HG02763 (cell line): ENCODE data around the gene TRPV4.

ENCODE experiments used
- ATAC-seq: cut with Tn5 transposase; IDR thresholded peaks from one replicate; pipeline ENCODE4 v1.9.1; 2021; ENCODE audit warnings: mild to moderate bottlenecking, moderate library complexity; ENCODE audit not compliant: unreplicated experiment

TRPV4 gene

DNA sequence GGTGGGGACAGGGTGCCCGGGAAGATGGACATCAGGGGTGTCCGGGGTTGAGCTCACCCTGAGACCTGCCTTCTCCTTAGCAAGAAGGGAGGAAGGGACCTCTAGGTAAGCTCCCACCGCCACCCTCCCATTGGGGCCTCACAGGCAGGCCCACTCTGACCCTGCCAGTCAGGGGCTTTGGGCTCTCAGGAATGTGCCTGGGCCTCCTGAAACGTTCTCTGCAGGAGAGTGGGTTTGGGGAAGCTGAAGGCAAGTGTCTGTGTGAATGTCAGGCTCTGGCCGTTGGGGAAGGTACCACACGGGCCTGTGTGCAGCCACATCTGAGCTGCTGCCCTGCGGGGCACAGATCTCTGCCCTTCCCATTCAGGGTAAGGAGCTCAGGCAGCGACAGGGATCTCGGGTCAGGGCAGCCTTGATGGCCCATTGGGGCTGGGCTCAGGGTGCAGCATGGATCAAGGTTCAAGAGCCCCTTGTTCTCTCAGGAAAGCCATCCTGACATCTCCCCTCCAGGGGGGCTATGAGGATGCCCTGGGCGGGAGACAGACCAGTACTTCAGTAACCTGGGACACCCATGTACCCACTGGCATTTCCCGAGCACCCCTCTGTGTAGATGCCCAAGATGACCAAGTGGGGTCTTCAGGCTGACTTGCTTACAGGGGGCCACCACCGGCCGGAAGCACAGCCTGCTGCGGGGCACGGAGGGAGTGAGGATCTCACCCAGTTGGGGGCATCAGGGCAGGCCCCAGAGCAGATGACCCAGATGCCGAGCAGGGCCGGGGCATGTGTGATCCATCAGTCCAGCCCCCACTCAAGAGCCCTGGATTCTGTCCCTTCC is 89.9 kb downstream of the TRPV4 start:
- ATAC-seq = no peak

DNA sequence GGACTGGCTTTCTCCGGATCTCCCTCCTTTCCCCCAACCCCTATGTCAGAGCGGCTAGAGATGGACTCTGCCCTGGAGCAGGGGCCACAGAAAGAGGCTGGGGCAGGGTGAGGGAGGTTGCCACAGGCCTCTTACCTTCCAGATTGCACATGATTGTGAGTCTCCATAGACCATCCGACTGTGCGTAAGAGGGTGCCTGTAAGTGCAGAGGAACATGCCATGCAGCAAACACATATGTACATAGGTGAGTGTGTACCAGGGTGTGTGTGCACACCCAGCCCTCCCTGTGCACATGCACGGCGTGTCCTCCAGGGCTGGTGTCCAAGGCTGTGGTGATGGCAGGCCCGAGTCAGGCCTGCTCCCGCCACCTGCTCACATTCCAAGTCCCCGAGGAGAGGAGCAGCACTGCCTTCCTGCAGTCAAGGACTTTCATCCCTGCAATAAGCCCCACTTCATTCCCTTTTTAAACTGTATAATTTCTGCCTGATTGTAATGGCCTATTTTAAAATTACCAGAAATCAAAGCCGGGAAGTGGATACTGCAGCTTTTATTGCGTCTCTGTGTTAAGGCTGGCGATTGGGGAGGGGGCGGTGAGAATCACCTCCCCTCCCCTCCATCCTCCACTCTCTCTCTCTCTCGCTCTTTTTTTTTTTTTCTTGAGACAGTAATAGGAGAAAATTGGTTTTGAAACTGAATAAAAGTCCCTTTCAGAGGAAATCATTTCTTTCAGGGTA is 91.1 kb downstream of the TRPV4 start:
- no peak for ATAC-seq

DNA sequence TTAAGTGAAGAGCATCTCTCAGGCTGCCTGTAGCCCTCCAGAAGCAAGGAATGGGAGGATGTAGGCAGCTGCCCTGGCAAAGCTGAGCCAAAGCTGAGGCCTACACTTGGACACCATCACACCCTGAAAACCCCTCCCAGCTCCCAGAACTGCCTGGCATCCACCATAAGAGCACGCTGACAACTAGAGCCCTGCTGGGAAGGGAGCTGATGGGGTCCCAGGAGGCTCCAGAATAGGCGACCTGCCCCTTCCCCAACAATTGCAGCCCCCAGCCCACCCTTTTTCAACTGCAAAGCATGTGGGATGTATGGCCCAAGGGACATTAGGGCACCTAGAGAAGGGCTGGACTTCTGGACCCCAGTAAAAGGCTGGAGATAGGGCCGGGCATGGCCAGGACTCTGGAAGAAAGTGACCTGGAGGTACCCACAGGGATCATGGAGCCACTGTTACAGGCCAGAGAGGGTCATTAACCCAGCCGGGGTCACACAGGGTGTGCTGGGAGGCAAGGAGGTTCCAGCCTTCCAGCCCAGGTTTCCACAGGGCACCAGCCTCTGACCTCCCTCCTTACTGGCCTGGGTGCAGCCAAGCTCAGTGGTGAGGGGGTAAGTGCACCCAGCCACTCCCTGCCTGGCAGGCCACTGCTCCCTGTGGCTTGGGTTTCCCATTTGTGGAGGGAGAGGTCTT is 91.8 kb downstream of the TRPV4 start:
- ATAC-seq = no peak

DNA sequence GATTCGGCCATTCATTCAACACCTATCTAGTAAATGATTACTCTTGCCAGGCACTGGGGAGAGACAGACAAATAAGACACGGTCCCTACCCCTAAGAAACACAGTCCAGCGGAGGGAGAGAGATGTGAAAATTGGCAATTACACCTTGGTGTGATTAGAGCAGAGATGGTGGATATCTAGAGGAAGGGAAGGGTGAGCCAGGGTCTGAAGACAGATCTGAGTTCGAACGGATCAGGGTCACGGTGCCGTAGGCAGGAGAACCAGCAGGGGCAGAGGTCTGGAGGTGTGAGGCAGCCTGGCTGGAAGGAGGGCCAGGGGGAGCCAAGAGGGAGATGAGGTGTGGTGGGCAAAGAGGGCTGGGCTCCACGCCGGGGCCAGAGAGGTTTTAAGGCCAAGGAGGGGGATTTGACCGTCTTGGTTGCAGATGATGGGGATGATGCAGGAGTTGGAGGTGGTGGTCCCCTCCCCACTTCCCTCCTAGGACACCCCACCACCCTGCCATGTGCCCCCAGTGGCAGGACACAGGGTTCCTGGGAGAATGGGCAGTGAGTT is 92.4 kb downstream of the TRPV4 start:
- ATAC-seq = no peak

DNA sequence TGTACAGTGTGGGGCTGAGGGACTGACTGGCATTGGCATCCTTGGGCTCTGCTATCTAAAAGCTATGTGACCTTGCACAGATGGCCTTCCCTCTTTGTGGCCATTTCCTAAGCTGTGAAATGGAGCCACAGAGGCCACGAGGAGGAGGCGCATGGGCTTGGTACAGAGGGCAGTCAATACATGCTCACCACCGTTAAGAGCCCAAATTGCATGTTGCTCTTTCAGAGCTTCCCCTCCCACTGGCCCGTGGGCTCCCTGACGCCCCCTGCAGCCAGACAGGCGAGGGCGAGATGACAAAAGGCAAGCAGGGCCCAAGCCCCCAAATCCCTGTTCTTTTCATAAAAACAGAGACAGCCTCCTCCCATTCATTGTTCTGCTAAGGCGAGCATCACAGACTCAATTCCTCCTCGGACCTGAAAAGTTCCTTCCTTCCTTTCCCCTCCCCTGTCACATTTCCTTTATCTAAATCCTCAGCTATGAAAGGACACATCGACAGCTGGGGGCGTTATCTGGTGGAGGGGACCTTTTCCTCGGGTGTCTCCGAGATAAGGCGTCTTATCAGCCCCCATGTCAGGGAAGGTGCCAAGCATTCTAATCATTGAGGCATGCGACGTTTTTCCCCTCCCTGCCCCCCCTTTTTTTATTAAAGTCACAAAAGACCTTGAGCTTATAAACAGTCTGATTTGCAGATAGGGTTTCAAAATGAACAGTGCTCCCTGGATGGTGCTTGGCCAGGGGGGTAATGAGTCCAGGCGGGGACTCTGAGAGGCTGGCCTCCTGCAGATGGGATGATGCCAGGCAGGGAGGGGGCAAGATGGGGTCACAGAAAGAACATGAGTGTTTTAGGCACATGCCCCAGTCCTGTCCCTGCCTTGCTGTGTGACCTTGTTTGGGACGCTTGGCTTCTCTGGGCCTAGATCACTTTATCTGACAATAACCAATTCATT is 93.2 kb downstream of the TRPV4 start:
- ATAC-seq = no peak

DNA sequence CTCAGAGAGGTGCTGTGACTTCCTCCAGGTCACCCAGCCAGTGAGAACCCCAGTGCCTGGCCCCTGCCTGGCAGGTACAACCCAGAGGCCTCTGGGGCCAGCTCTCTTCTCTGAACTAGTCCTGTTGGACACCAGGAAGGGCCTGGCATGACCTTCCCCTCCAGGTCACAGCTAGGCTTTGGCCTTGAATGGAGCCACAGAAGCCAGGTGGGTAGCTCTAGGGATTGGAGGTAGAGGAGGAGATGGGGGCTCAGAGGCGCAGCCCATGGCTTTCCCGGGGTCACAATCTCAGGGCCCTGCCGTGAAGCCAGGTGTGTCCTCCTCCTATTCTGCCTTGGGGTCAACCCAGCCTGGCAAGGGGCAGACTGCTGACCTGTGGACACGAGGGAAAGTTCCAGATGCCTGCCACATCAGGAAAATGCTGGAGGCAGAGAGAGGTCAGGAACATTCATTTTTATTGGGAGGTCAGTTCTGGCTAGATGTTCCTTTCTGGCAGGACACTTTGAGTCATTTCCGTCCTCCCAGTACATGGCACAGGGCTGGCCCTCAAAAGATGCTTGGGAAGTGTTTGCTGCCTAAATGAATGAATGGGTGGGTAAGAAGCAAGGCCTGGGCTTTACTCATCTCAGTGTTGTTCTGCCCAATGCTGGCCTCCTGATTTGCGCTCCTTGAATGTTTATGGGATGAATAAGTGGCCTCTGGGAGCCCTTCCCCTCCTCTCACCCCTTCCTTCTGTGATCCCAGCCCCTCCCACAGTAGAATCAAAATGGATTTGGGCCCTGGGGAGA is 94.1 kb downstream of the TRPV4 start:
- ATAC-seq = no peak

DNA sequence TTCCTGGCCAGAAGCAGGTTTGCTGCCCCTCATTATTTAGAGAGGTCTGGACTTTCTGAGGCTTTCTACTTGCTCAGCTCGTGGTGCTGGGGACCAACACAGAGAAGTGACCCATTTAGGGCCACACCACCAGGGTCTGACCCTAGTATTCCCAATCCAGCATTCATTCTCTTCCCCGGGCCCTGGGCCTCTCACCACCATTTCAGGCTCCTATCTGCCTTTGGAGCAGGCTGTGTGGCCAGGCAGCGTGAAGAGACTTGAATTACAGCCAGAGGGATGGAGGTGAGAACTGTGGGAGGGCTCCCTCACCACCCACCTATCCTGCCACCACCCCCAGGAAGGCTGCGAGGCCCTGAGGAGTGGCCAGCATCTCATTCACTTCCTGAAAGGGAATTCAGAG is 95.0 kb downstream of the TRPV4 start:
- ATAC-seq = no peak

DNA sequence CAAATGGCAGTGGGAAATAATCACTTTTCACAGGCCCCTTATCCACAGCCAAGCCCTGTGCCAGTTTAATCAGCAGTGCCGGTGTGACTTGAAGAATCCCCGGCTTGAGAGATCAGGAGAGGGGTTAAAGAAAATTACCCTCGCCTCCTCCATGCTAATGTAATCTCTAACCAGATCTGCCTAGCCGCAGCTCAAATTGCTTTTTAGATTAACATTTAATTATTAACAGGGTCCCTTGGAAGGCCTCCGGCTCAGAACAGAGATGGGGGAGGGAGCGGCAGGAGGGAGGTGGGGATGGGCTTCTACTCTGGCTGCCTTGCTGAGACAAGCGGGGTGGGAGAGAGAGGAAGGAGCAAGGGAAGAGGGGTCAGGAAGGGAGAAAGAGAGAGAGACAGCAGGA is 95.6 kb downstream of the TRPV4 start:
- ATAC-seq = no peak

DNA sequence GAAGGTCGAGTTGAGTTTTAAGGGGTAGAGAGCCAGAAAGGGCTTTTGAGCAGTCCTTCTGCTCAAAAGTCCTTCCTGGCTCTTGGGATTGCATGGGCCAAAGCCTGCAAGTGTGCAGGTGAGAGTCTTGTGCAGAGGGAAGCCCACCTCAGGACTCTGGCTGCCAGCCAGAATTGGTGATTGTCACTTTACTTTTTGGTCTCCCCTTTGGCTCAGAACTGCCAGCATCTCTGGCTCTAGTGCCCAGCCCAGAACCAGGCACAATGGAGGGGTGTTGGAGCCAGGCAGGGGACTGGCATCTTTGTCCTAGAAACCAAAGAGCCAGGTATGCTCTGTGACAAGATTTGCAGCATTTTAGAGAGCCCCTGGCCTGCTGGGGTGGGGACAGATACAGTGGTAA is 96.1 kb downstream of the TRPV4 start:
- no peak for ATAC-seq

DNA sequence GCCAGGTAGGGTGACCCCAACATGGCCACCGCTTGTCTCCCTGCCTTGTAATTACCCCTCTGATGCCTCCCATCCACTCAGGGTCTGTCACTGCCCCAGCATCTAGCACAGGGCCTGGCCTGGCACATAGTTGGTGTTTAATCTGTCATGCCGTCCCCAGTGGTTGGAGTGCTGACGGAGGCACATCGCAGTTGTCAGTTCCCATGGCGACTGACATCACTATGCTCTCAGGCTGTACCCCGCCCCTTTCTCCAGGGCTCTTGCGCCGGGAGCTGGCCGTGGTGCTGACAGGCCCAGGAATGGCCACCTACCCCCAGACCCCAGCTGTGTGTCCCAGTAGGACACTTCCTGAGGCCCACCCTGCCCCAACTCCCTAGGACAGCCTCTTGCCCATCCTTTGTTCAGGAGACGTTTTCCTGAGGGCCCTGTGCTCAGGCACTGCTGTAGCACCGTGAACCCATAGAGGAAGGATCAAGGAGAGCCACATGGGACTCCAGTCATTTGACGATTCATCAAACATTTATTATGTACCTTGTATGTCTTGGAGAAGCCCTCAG is 96.6 kb downstream of the TRPV4 start:
- ATAC-seq = no peak

DNA sequence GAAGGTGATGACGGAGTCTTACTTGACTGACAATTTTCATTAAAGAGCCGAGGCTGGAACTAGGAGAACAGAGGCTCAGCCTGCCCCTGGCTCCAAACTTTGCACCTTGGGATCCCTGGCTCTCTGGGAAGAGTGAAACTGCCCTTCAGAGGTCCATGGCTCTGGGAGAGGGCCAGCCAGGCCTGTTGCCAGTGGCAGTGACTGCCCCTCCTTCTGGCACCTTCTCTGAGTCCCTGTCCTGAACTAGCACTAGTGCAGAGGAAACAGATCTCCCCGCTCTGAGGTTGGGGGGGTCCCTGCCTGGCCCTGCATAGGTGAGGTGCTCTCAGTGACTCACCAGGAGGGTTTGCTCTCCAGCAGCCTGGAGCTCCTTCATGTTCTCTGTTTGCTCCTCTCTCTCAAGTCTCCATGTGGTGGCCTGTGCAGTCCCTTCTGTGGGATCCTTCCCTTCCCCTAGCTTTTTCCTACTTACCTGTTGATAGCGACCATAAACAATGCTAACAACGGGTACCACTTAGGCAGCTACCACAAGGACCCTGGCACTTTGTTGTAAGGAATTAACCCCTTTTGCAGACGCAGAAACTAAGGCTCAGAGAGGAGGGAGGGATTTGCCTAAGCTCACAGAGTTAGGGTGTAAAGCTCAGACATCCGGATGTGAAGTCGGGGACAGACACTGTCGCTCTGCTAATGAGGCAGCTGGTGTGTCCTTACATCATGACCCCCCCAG is 97.2 kb downstream of the TRPV4 start:
- no peak for ATAC-seq

DNA sequence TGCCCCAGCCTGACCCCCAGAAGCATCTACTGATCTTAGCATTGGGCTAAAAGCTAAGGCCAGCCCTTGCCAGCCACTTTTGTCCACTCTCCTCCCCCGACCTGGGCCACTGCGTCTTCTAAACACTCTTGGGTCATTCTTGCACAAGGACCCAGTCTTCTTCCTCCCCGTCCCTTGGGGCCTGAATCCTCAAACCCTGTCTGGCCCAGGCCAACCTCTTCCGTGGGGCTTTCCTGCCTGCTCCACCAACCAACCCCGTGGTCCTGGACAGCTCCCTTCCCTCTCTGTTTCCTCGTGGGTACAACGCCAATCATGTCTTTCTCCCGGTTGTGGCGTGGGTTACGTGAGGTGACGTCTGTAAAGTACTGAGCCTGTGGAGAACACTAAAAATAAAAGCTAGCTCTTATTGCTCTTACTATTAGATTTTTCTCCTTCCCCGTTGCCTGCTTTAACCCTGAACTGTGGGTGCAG is 98.1 kb downstream of the TRPV4 start:
- no peak for ATAC-seq

DNA sequence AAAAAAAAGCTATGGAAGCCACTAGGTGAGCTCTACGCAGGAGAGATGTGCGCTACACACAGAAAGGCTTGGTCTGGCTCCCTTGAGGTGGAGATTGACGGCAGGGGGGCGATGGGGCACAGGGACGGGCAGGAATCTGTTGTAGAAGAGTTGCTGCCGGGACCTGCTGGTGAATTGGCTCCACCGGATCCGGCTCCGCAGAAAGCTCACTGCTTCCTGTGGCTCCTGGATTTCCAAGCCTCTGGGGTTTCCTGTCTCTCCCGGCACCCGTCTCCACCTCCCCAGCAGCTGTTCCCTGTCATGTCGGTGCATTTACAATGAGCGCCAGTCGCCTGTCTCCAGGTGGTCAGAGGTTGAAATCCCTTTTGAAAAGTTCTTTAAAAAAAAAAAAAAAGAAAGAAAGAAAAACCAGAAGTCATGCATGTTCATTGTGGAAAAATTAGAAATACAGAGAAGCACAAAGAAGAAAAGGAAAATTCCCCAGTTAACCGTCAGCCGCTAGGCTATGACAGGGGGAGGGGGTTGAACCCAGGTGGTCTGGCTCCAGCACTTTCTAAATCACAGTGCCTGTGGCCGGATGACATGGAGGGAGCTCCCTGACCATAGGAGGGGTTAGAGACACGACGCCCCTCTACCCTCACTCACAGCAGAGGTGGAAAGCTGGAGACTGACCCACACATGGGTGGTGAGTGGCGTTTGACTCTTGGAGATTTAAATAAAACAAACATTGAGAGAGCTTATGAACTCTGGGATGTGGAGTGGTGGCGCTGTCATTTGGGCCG is 98.8 kb downstream of the TRPV4 start:
- no peak for ATAC-seq
